Measurements from ENCODE around the gene HLTF. TPM values are rescaled to one million over a fixed set of nuclear protein-coding genes. Genes with fewer than 3 reads are reported as not detected.
"Not testable (repeated sequence)": the region's sequence is repeated elsewhere in the genome, so short reads cannot be mapped to it uniquely, and the experiment has no call there.

The HLTF gene
- total RNA-seq, result 23.9 TPM
- long read RNA-seq, full-length matches to known transcripts, result 12 of 32 reads
- long read RNA-seq, partial matches to known transcripts, result 16 of 32 reads
- long read RNA-seq, other reads (novel, unspliced or antisense), result 4 of 32 reads

- DNase-seq (ENCODE audit: low spot score), result peak; percentile 95
- intact Hi-C loops (cut with DNase I), result loop anchor here (2.0 kb wide), 1 partner anchor 96 kb away; the partner anchor contains the start of gene GYG1
These were observed at the start of gene HLTF for GRCh38 chr3:149086232-149086988. Gene HLTF, minus strand, starts transcription at chr3:149086533. Its CDS starts 197 bp downstream, at chr3:149086336.

DNA sequence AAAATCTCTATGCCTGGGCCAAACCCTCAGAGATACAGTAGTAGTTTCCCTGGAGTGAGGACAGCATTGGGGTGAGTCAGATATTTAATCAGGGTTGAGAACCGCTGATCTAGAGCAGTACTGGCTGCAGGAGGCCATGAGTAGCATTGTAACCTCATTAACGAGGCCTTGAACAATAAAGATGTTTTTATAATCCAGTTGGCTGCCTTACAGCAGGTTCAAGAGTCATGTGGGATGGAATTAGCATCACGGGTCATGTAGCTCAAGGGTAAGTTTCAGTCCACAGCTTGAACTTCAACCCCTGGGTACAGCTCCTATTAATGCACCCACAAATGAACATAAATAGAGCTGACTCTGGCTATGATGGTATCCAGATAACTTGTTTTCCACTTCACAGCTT lies 48.2 kb upstream of the HLTF start:
- intact Hi-C loops (cut with DNase I), result loop anchor here (5.0 kb wide), 1 partner anchor 48 kb away; no protein-coding TSS in a partner anchor
- DNase-seq (ENCODE audit: low spot score), result no peak

DNA sequence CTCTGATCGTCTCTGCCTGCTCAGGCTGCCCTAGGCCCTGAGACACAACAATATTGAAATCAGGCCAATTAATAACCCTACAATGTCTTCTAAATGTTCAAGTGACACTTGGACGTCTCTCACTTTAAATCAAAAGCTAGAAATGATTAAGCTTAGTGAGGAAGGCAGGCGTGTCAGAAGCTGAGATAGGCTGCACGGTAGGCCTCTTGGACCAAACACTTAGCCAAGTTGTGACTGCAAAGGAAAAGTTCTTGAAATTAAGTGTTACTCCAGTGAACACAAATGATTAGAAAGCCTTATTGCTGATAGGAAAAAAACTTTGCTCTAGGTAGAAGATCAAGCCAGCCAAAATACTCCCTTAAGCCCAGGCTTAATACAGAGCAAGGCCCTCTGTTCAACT lies 45.3 kb upstream of the HLTF start:
- intact Hi-C loops (cut with DNase I), result loop anchor here (5.0 kb wide), 1 partner anchor 51 kb away; no protein-coding TSS in a partner anchor
- DNase-seq (ENCODE audit: low spot score), result no peak

DNA sequence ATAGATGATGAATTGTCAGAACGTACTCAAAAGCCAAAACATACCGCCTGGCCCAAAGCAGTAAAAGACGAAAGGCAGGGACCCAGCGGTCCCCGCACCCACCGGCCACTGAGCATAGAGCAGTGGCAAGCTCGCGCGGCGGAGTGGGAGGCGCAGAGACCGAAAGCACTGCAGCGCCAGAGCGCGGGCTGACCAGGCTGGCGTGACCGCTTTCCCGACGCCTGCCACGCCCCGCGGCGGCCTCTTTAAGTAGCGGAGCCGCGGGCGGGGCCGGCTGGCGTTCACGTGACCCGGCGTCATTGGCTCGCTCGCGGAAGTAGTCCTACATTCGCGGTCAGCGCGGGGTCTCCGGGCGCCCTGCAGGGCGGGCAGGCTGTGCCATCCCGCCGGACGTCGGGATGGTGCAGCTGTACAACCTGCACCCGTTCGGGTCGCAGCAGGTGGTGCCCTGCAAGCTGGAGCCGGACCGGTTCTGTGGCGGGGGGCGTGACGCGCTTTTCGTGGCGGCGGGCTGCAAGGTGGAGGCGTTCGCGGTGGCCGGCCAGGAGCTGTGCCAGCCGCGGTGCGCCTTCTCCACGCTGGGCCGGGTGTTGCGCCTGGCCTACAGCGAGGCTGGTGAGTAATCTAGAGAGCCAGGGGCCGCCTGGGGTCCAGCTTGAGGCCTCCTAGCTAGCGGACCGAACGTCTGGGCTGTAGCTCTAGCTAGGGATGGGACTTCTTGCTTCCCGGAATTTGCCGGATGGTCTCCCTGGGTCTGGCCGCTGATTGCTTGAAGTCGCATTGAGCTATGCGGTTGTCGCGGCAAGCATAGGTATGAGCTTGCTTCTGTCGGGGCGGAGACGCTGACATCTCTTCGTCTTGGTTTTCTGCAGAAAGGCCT lies 43.2 kb upstream of the HLTF start, which contains the start of gene HPS3:
TSS of gene HPS3 (plus strand) at position 313 of the 880 bp plus-strand sequence. CDS start at position 399, 86 bp downstream.
- DNase-seq (ENCODE audit: low spot score), result peak; percentile 97
- intact Hi-C loops (cut with DNase I), result loop anchor here (5.0 to 10.0 kb wide), 2 partner anchors 53 to 345 kb away; partner anchors contain the start of gene TM4SF4

DNA sequence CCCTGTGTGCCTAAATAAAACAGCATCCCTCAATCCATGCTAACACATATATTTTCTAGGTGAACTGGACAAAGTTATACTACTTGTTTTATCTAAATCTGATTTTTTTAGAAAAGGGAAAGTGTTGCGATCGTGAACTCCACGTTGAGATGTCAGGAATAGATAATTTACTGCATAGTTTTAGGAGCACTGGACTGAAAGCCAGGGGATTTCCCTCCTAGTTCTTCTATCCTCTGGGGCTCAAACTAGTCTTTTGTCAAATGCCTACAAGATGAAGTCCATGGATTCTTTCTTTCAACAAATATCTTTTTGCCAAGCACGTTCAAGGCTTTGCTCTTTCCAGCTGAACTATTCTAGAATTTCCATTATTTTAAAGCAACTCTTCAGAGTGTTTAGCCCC lies 42.5 kb upstream of the HLTF start:
- intact Hi-C loops (cut with DNase I), result loop anchor here (10.0 kb wide), 1 partner anchor 346 kb away; the partner anchor contains the start of gene TM4SF4
- DNase-seq (ENCODE audit: low spot score), result no peak

GRCh38 chr3:149122721-149123578 lies 36.6 kb upstream of the HLTF start:
- DNase-seq (ENCODE audit: low spot score), result no peak
- intact Hi-C loops (cut with DNase I), result loop anchor here (5.0 to 10.0 kb wide), 2 partner anchors 166 to 352 kb away; partner anchors contain the start of gene TM4SF4

GRCh38 chr3:149120051-149120972 lies 34.0 kb upstream of the HLTF start:
- intact Hi-C loops (cut with DNase I), result loop anchor here (1.0 to 10.0 kb wide), 3 partner anchors 153 to 354 kb away; partner anchors contain the start of gene TM4SF4
- no peak for DNase-seq (ENCODE audit: low spot score)

- no peak for DNase-seq (ENCODE audit: low spot score)
- intact Hi-C loops (cut with DNase I), result no loop called here
These were observed 33.1 kb upstream of the HLTF start for GRCh38 chr3:149119466-149119865.

- DNase-seq (ENCODE audit: low spot score), result no peak
- intact Hi-C loops (cut with DNase I), result no loop called here
These were observed 32.4 kb upstream of the HLTF start for GRCh38 chr3:149118724-149119123.

- intact Hi-C loops (cut with DNase I), result no loop called here
These were observed 28.8 kb upstream of the HLTF start for GRCh38 chr3:149115114-149115513.

GRCh38 chr3:149114458-149114857 lies 28.1 kb upstream of the HLTF start:
- intact Hi-C loops (cut with DNase I), result no loop called here

More at GRCh38 chr3:149115114-149115513, 28.8 kb upstream of the HLTF start:
- DNase-seq (ENCODE audit: low spot score), result no peak

DNA sequence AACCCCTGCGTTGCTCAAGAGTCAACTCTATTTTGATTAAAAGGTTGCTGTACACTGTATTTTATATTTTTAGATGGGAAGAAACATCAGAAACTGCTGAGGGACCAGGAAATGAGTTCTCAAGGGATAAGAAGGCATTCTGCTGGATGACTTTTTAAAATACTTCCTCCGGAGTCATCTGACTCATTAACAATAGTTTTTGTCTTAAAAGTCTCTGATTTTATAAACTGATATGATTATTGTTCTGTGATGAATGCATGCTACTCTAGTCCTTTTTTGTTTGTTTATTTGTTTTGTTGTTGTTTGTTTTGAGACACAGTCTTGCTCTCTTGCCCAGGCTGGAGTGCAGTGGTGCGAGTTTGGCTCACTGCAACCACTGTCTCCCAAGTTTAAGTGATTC lies 18.2 kb upstream of the HLTF start:
- intact Hi-C loops (cut with DNase I), result no loop called here
- DNase-seq (ENCODE audit: low spot score), result no peak

More at GRCh38 chr3:149114458-149114857, 28.1 kb upstream of the HLTF start:
- DNase-seq (ENCODE audit: low spot score), result no peak

- DNase-seq (ENCODE audit: low spot score), result no peak
- intact Hi-C loops (cut with DNase I), result no loop called here
These were observed 15.3 kb upstream of the HLTF start for GRCh38 chr3:149101641-149102040.

DNA sequence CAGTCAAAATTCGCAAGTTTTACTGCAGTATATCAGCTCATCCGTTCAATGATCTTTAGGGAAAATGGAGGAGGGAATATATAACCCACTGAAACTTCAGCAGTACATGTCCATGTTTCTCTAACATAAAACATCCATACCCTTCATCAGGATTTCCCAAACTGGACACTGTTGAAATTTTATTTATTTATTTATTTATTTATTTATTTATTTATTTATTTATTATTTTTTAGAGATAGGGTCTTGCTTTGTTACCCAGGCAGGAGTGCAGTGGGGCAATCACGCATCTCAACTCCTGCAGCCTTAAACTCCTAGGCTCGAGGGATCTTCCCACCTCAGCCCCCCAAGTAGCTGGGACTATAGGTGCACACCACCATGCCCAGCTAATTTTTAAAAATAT lies 14.8 kb upstream of the HLTF start:
- intact Hi-C loops (cut with DNase I), result no loop called here
- DNase-seq (ENCODE audit: low spot score), result no peak

DNA sequence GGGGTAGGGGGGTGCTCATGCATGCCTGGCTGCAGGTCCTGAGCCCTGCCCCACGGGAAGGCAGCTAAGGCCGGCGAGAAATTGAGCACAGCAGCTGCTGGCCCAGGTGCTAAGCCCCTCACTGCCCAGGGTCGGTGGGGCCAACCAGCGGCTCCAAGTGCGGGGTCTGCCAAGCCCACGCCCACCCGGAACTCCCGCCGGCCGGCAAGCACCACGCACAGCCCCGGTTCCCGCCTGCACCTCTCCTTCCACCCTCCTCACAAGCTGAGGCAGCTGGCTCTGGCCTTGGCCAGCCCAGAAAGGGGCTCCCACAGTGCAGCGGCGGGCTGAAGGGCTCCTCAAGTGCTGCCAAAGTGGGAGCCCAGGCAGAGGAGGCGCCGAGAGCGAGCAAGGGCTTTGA lies 11.7 kb upstream of the HLTF start:
- intact Hi-C loops (cut with DNase I); DNase-seq (ENCODE audit: low spot score): not testable (repeated sequence)

DNA sequence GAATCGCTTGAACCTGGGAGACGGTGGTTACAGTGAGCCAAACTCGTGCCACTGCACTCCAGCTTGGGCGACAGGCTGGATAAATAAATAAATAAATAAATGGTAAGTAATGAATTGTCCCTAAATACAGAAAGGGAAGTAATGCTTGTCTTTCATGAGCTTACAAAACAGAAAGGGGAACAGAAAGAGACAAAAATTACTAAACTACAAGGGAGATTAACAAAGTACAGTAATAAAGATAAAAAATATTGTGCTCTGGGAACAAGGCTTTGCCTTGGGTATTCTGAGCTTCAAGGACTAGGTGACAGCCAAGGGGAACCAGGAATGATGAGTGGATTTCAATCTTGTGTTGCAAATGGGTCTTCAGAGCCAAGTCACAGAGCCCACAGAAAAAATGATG lies 9.2 kb upstream of the HLTF start:
- intact Hi-C loops (cut with DNase I), result no loop called here
- no peak for DNase-seq (ENCODE audit: low spot score)

GRCh38 chr3:149091983-149092382 lies 5.7 kb upstream of the HLTF start:
- intact Hi-C loops (cut with DNase I), result no loop called here
- DNase-seq (ENCODE audit: low spot score), result no peak

- intact Hi-C loops (cut with DNase I), result no loop called here
- DNase-seq (ENCODE audit: low spot score), result no peak
These were observed 4.6 kb upstream of the HLTF start for GRCh38 chr3:149090907-149091306.
